ENCODE data around the gene C1orf21. TPM values are rescaled to one million over a fixed set of nuclear protein-coding genes. Genes with fewer than 3 reads are reported as not detected.

The C1orf21 gene
- polyA plus RNA-seq, 1 of the 3 experiments (the other 2 are of a cell fraction): 4.8 TPM

- Histone ChIP-seq H3F3A (replicated peaks; ENCODE audit: insufficient read depth) (no peaks in the 10 kb centered on the region), H3K4me1 (ENCODE audit: control insufficient read depth in 1 of 2, insufficient read depth in 2 of 2, low read depth in 1 of 2, low read length in 1 of 2) (peaks cover 15 to 34% of the 10 kb centered on the region in 2 experiments; a peak in 3 of 4 replicates), H3K36me3 (replicated peaks in 1 of 2; ENCODE audit: control insufficient read depth in 1 of 2, insufficient read depth in 2 of 2, low read length in 1 of 2) (peaks cover 0 to 14% of the 10 kb centered on the region in 2 experiments), H3K27me3 (ENCODE audit: insufficient read depth) (no peaks in the 10 kb centered on the region), H3K4me3 (ENCODE audit: low read depth in 2 of 2, low read length in 1 of 2) (no peak overlapping the region), H3K4me2 (no peak overlapping the region), H3K79me2 (ENCODE audit: insufficient read depth) (peaks cover 4% of the 10 kb centered on the region; the same call in 1 of the 2 replicates), H3K27ac (ENCODE audit: low read depth in 2 of 2, low read length in 1 of 2) (no peak overlapping the region), H3K9me3 (no peaks in the 10 kb centered on the region), H3K9me2 (no peaks in the 10 kb centered on the region), H2AFZ (ENCODE audit: low read depth) (no peak overlapping the region), H3K9ac (no peak overlapping the region), H4K20me1 (ENCODE audit: insufficient read depth) (no peaks in the 10 kb centered on the region)
- TF ChIP-seq ZBTB33 (IDR thresholded peaks at IDR 0.05; ENCODE audit: borderline replicate concordance, low read depth) (no peak), USF1 (IDR thresholded peaks at IDR 0.05; ENCODE audit: borderline replicate concordance, low read depth) (no peak), GABPA (IDR thresholded peaks at IDR 0.05; ENCODE audit: low read depth) (no peak), YY1 (IDR thresholded peaks at IDR 0.05; ENCODE audit: low read depth) (no peak), RFX5 (IDR thresholded peaks at IDR 0.05; ENCODE audit: low read length) (no peak), POLR2AphosphoS5 (IDR thresholded peaks at IDR 0.05; ENCODE audit: low read depth, low read length) (no peak)
- DNase-seq: no peak
- POLR2A ChIA-PET: no interaction called here
- CTCF ChIA-PET: interaction anchor here (1.2 kb wide), 1 partner anchor 11 kb away, joined by 4 read pairs; no protein-coding TSS in a partner anchor
- 100% methylated on average over 5 of the region's 5 CpGs for WGBS (ENCODE audit: low lambda C conversion rate)
Measured at GRCh38 chr1:184480736-184481135, 93.9 kb downstream of the C1orf21 start.

GRCh38 chr1:184482136-184482535 lies 95.3 kb downstream of the C1orf21 start:
- Histone ChIP-seq H3K36me3 (replicated peaks in 1 of 2; ENCODE audit: control insufficient read depth in 1 of 2, insufficient read depth in 2 of 2, low read length in 1 of 2) (peaks cover 0 to 14% of the 10 kb centered on the region in 2 experiments), H3K27ac (ENCODE audit: low read depth in 2 of 2, low read length in 1 of 2) (no peak overlapping the region; a peak in 1 of 4 replicates), H3K4me3 (ENCODE audit: low read depth in 2 of 2, low read length in 1 of 2) (no peak overlapping the region), H3F3A (replicated peaks; ENCODE audit: insufficient read depth) (no peaks in the 10 kb centered on the region), H3K9ac (no peak overlapping the region), H3K4me1 (ENCODE audit: control insufficient read depth in 1 of 2, insufficient read depth in 2 of 2, low read depth in 1 of 2, low read length in 1 of 2) (peaks cover 15 to 46% of the 10 kb centered on the region in 2 experiments; a peak in 3 of 4 replicates), H4K20me1 (ENCODE audit: insufficient read depth) (no peaks in the 10 kb centered on the region), H3K9me2 (no peaks in the 10 kb centered on the region), H3K9me3 (no peaks in the 10 kb centered on the region), H2AFZ (ENCODE audit: low read depth) (no peak overlapping the region), H3K79me2 (ENCODE audit: insufficient read depth) (peaks cover 4% of the 10 kb centered on the region; the same call in 1 of the 2 replicates), H3K4me2 (no peak overlapping the region), H3K27me3 (ENCODE audit: insufficient read depth) (no peaks in the 10 kb centered on the region)
- ChIA-PET POLR2A (no interaction called here), CTCF (interaction anchor here (1.6 kb wide), 1 partner anchor 11 kb away, joined by 5 read pairs; no protein-coding TSS in a partner anchor)
- TF ChIP-seq REST (IDR thresholded peaks at IDR 0.05; ENCODE audit: low read depth, low read length) (no peak), NRF1 (IDR thresholded peaks at IDR 0.05; ENCODE audit: low read depth, low read length) (no peak), RXRA (IDR thresholded peaks at IDR 0.05; ENCODE audit: borderline replicate concordance, low read depth) (no peak), JUND (IDR thresholded peaks at IDR 0.05) (no peak), IRF3 (IDR thresholded peaks at IDR 0.05; ENCODE audit: low read depth, low read length) (no peak), MEF2A (IDR thresholded peaks at IDR 0.05; ENCODE audit: borderline replicate concordance, low read depth) (no peak), GATA2 (CRISPR knock-in tag; IDR thresholded peaks at IDR 0.05) (no peak), FOXJ3 (CRISPR knock-in tag; IDR thresholded peaks at IDR 0.05) (no peak), SMC3 (IDR thresholded peaks at IDR 0.05; ENCODE audit: low read depth, low read length) (no peak), TEAD4 (IDR thresholded peaks at IDR 0.05; ENCODE audit: borderline replicate concordance, insufficient read depth) (no peak), USF1 (IDR thresholded peaks at IDR 0.05; ENCODE audit: borderline replicate concordance, low read depth) (no peak), SIN3A (IDR thresholded peaks at IDR 0.05; ENCODE audit: borderline replicate concordance, low read depth, low read length) (no peak)
- WGBS (ENCODE audit: low lambda C conversion rate): 93% methylated on average over 5 of the region's 5 CpGs
- no peak for DNase-seq

All from SK-N-SH (cell line).